ENCODE results near the gene TM4SF18. TPM values are rescaled to one million over a fixed set of nuclear protein-coding genes. Genes with fewer than 3 reads are reported as not detected.

Gene TM4SF18
- total and polyA plus RNA-seq, 11 donors: 4.5 to 19.9 (median 8.9) TPM

DNA sequence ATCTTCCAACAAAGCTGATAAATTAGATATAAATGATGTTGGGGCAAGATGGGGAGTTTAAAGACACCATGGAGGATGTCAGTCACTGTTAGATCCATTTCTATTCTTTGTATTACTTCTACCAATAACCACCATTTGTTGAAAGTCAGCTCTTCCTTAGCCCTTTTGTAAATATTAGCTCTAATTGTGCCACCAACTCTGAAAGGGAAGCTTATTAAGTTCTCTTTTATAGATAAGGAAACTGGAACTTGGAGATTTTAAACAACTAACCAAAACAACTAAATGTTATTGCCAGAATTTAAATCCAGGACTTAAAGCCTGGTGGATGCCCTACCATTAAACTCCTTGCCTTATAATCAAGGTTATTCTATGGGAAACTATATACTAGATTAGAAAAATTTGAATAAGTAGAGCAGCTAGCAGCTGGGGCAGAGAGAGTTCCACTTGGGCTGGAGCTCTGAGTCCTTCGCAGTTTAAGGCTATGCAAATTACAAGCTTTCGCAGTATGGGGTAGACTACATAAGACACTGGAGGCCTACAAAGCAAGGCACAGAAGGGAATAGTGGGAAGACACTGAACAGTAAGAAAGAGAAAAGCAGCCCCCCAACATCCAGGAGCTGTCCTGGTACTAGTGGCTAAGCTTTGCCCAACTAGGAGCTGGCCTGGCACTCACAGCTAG lies 52.6 kb downstream of the TM4SF18 start:
- Histone ChIP-seq H3K27me3 (no peaks in the 10 kb centered on the region), H3K4me1 (peaks cover 0 to 15% (median 0%) of the 10 kb centered on the region in 12 donors), H3K4me3 (no peak overlapping the region), H3K9me3 (no peaks in the 10 kb centered on the region), H3K36me3 (no peaks in the 10 kb centered on the region), H3K27ac (no peak overlapping the region)
- TF ChIP-seq POLR2A (IDR thresholded peaks at IDR 0.05): no peak
- TF ChIP-seq, protein P1, sequence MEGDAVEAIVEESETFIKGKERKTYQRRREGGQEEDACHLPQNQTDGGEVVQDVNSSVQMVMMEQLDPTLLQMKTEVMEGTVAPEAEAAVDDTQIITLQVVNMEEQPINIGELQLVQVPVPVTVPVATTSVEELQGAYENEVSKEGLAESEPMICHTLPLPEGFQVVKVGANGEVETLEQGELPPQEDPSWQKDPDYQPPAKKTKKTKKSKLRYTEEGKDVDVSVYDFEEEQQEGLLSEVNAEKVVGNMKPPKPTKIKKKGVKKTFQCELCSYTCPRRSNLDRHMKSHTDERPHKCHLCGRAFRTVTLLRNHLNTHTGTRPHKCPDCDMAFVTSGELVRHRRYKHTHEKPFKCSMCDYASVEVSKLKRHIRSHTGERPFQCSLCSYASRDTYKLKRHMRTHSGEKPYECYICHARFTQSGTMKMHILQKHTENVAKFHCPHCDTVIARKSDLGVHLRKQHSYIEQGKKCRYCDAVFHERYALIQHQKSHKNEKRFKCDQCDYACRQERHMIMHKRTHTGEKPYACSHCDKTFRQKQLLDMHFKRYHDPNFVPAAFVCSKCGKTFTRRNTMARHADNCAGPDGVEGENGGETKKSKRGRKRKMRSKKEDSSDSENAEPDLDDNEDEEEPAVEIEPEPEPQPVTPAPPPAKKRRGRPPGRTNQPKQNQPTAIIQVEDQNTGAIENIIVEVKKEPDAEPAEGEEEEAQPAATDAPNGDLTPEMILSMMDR (IDR thresholded peaks at IDR 0.05): no peak
- intact Hi-C loops (cut with DNase I): no loop called here
- no peak for DNase-seq
- 93 to 100% (median 95%) methylated on average over 2 of the region's 2 CpGs for WGBS, 4 donors
- ATAC-seq: no peak

DNA sequence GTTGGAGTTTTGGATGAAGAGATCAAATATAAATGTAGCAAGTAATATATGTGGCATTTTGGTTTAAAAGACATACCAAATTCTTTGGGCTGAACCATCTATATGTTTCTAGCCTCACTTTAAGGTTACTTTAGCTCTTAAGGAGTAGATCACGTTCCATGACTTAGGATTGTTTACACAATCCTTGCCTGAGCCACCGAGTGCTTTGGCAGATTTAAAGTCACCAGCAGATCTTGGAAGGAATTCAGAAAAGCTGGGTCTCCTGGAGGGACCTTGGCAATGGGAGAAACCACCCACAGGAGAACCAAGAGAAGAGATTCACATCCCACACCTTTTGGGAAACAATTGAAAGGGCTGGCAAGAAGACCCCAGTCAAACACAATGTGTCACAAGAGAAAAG lies 54.5 kb downstream of the TM4SF18 start:
- ATAC-seq (no peak), DNase-seq (no peak)
- no peaks in the 10 kb centered on the region for H3K27me3 ChIP-seq
- H3K4me3 ChIP-seq: no peak overlapping the region
- peaks cover 0 to 15% (median 1%) of the 10 kb centered on the region in 12 donors for H3K4me1 ChIP-seq
- TF ChIP-seq, protein P1 (IDR thresholded peaks at IDR 0.05): no peak
- TF ChIP-seq POLR2A (IDR thresholded peaks at IDR 0.05): no peak
- WGBS, 4 donors: 59 to 85% (median 77%) methylated on average over 2 of the region's 2 CpGs
- intact Hi-C loops (cut with DNase I): loop anchor here in 5 of 10 donors (10.0 kb wide), 4 partner anchors 196 to 424 kb away; partner anchors contain the start of genes CPA3 (in 2 of the 5) and TM4SF4 (in 1 of the 5)
- no peaks in the 10 kb centered on the region for H3K9me3 ChIP-seq
- H3K27ac ChIP-seq: no peak overlapping the region
- H3K36me3 ChIP-seq: no peaks in the 10 kb centered on the region

DNA sequence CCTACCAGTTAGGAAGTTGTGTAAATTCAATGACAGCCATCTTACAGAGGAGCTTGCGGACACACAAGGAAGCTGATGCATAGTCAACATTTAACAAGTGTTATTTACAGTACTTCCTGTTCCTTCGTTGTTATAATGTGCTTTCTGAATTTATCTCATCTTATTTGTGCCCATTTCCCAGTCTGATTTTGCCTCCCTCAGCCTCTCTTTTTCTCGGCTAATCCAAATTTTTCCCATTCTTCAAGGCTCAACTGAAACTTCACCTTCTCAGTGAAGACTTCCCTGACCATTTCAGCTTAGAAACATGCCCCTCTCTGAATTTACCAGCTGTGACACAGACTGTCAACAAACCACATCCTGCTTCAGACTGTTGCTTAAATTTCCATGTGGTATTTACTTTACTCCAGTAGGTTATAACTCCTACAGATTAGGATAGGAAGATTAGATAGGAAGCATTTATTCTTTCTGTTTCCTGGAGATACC lies 56.1 kb downstream of the TM4SF18 start:
- Histone ChIP-seq H3K27me3 (no peaks in the 10 kb centered on the region), H3K9me3 (no peaks in the 10 kb centered on the region), H3K27ac (peak overlapping the region in 1 of 12 donors; percentile 28), H3K4me3 (no peak overlapping the region), H3K36me3 (no peaks in the 10 kb centered on the region), H3K4me1 (peaks cover 0 to 15% (median 3%) of the 10 kb centered on the region in 12 donors)
- no peak for TF ChIP-seq POLR2A (IDR thresholded peaks at IDR 0.05)
- TF ChIP-seq, protein P1 (IDR thresholded peaks at IDR 0.05): no peak
- intact Hi-C loops (cut with DNase I): loop anchor here in 5 of 10 donors (10.0 kb wide), 4 partner anchors 197 to 423 kb away; partner anchors contain the start of genes CPA3 (in 2 of the 5) and TM4SF4 (in 1 of the 5)
- WGBS, 4 donors: 52 to 72% (median 62%) methylated on average over 3 of the region's 3 CpGs
- DNase-seq (no peak), ATAC-seq (peak in 2 of 4 donors; percentile 66 to 67)

DNA sequence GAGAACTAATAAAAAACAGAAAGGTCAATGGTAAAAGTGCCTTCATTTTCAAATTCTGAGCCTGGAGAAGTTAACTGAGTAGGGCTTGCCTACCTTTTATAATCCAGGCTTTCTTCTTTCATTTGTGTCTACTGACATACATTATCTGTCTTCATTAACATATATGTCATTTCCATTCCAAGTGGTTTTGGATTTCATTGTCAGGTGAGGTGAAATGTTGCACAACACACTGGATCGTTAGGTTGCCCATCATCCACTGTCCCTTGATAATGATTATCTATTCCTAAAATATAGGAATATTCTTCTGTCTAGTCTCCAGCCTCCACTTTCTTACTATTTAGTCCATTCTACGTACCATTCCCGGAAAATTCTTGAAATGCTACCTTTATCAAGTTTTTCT lies 56.8 kb downstream of the TM4SF18 start:
- no peak for TF ChIP-seq POLR2A (IDR thresholded peaks at IDR 0.05)
- TF ChIP-seq, protein P1 (IDR thresholded peaks at IDR 0.05): no peak
- 93 to 96% (median 94%) methylated on average over 3 of the region's 3 CpGs for WGBS, 4 donors
- DNase-seq (no peak), ATAC-seq (no peak)
- H3K27ac ChIP-seq: no peak overlapping the region
- H3K9me3 ChIP-seq: no peaks in the 10 kb centered on the region
- intact Hi-C loops (cut with DNase I): loop anchor here in 5 of 10 donors (10.0 kb wide), 4 partner anchors 198 to 422 kb away; partner anchors contain the start of genes CPA3 (in 2 of the 5) and TM4SF4 (in 1 of the 5)
- no peaks in the 10 kb centered on the region for H3K27me3 ChIP-seq
- H3K4me3 ChIP-seq: no peak overlapping the region
- H3K4me1 ChIP-seq: peaks cover 0 to 15% (median 3%) of the 10 kb centered on the region in 12 donors
- H3K36me3 ChIP-seq: no peaks in the 10 kb centered on the region
